NCI-H1105 treated with DMSO at 0.1 percent for 48 hours (cell line): Measurements from ENCODE around the gene OMG.
"Not testable (repeated sequence)": the region's sequence is repeated elsewhere in the genome, so short reads cannot be mapped to it uniquely, and the experiment has no call there.

ENCODE experiments used
- DNase-seq: peaks from one replicate; lab custom pipeline; 2025; lab: John Stamatoyannopoulos, UW

Gene OMG

GRCh38 chr17:31262923-31263322 is 34.1 kb downstream of the OMG start:
- not testable (repeated sequence) for DNase-seq

DNA sequence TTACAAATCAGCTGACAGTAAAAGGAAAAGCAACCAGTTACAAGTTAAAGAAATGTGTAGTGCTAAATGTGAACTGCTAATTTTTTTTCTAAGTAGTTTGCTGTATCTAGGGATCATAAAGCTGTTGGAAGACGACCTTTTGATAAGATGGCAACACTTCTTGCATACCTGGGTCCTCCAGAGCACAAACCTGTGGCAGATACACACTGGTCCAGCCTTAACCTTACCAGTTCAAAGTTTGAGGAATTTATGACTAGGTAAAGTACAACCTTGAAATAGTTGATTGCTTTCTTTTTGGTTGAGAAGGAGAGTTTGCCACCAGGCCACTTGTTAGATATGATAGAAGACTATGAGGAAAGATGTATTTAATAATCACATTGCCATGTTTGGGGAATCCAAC is 35.4 kb downstream of the OMG start:
- no peak for DNase-seq

DNA sequence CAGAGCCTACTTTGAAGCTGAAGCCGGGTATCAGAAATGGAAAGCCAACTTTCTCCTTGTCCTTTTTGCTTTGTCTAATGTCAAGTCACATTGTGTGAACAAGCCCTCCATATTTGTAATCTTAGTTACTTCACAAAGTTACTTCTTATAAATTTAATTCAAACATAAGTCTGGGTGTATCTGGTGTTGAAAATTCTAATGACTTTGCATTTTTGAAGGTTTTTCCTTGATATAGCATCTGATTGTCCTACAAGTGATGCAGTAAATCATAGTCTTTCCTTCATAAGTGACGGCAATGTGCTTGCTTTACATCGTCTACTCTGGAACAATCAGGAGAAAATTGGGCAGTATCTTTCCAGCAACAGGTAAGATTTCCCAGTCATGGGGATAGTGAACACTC is 36.9 kb downstream of the OMG start:
- no peak for DNase-seq

DNA sequence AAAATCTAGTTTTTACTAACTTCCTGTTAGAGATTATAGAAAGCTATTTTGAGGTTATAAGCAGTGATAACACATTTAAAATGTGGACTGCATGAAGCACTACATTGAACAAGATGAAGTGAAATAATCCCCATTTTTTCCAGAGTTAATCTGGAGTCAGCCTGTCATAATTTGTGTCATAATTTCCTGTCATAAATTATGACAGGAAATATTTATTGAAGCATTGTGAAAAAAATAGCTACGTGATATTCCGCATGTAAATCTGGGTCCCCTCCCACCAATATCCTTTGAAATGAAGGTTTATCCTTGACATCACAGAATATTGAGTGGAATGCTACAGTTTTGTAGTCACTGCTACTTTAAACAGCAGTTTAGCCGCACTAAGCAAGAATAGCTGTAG is 40.1 kb downstream of the OMG start:
- no peak for DNase-seq

DNA sequence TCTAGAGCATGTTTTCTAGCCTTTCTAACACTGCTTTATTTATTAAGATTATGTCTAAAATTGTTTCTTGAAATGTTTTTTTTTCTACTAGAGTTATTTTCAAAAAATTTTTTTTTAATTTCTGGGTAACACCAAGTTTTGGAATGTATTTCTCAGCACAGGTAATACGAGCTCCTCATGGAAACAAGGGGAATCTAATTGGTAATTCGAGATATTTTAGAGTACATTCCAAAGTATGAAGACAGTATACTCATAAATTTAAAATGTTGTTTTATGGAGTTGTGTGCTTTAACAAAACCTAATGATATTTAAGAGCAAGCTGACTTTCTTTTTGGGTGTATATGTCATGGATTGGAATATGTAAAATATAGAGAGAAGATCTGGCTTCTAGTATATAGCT is 42.4 kb downstream of the OMG start:
- no peak for DNase-seq

DNA sequence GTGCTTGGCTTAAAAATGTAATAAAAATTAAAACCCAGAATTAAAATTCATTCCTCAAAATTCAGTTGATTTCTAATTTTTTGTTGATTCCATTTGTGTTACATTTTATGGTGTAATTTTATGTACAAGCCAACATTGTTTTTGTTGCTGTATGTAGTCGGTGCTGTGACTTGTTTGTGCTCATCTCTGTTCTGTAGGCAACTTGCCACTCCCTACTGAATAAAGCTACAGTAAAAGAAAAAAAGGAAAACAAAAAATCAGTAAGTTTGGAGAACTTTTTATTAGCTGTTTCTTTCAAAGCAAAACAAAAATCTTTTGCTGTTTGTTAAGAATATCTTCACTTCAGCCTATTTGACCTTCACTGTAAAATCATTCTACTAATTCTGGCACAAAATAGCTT is 44.3 kb downstream of the OMG start:
- no peak for DNase-seq

- no peak for DNase-seq
Measured at GRCh38 chr17:31251970-31252328, 45.1 kb downstream of the OMG start.

DNA sequence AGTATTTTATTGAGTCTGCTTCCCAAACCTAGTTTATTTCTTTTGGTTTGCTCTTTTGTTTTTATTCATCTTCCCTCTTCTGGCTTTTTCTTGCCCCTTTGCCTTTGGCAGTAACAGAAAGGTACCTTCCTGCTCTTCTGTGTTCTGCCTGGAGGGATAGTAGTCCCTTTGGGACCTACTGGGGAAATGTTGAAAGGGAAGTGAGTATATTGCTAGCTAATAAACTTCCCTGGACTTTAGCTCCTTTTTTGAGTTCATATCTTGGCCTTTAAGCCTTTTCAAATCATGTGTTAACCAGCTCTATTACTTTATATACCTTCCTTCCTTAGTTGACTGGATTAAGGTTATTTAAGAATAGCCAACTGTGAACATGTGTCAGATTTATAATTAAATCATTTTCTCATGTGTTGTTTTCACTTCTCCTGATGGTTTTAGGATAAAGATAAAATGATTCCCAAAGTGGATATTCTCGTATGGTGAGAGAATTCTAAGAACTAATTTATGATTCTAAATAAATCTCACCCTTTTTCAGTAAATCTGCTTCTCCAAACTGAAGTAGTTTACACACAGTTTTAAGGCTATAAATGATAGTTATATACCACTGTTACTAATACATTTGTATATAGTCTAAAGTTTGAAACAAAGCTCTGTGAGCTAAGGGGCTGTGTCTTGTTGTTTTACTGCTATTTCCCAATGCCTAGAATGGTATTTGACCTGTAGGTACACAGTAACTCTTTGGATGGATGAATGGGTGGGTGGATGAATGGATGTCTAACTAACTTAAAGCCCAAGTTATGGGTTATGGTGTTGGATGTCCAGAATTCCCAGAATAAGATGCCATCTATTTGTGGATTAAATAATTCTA is 45.7 kb downstream of the OMG start:
- DNase-seq: no peak

GRCh38 chr17:31250229-31250628 is 46.8 kb downstream of the OMG start:
- DNase-seq: no peak

DNA sequence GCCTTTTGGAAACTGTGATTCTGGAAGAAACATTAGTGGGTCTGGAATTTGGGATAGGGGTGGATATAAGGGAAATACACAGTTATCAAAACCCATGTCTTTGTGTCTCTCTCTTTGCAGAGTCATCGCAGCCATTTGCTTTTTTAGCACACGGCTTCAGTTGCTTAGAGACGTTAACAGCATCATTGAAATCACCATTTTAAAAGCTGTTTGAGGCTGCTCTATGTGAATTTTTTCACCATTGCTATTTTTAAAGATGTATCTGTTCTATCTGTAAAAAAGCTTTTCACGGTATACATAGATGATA is 47.3 kb downstream of the OMG start:
- DNase-seq: no peak

- DNase-seq: no peak
Measured at GRCh38 chr17:31248986-31249834, 47.8 kb downstream of the OMG start.
